Liver (tissue), 9 donors: ENCODE measurements around the gene ABLIM2. TPM values are rescaled to one million over a fixed set of nuclear protein-coding genes. Genes with fewer than 3 reads are reported as not detected.

Experiments
- DNase-seq: peaks from one replicate; pipeline ENCODE4 v3.0.0-alpha.2; 2017; ENCODE audit warnings: low spot score
- H3K27ac ChIP-seq, 2 donors: one replicate each; pipeline ENCODE4 v1.7.0; 2013; ENCODE audit warnings: inconsistent platforms in 2 of 2, low read length in 2 of 2, control low read depth in 1 of 2, low read depth in 1 of 2, mild to moderate bottlenecking in 1 of 2
- H3K27me3 ChIP-seq, 4 donors: one replicate each; pipeline versions ENCODE4 v1.6.1 to v1.7.0; 2013; ENCODE audit warnings: low read length in 3 of 4, inconsistent platforms in 1 of 4, mild to moderate bottlenecking in 1 of 4, moderate library complexity in 1 of 4; ENCODE audit not compliant: control insufficient read depth in 4 of 4, insufficient read depth in 4 of 4
- H3K36me3 ChIP-seq, 4 donors: one replicate each; pipeline versions ENCODE4 v1.6.1 to v1.7.0; 2013; ENCODE audit warnings: low read length in 3 of 4, mild to moderate bottlenecking in 3 of 4, low read depth in 1 of 4, moderate library complexity in 1 of 4; ENCODE audit not compliant: control insufficient read depth in 4 of 4, insufficient read depth in 3 of 4
- H3K4me1 ChIP-seq, 4 donors: one replicate each; pipeline versions ENCODE4 v1.6.1 to v1.7.0; 2013; ENCODE audit warnings: low read length in 3 of 4, mild to moderate bottlenecking in 3 of 4, moderate library complexity in 1 of 4; ENCODE audit not compliant: control insufficient read depth in 4 of 4, insufficient read depth in 4 of 4
- H3K4me3 ChIP-seq, 3 donors: one replicate each; pipeline versions ENCODE4 v1.6.1 to v1.7.0; 2013; ENCODE audit warnings: low read length in 3 of 3, control low read depth in 1 of 3, low read depth in 1 of 3, mild to moderate bottlenecking in 1 of 3
- H3K9ac ChIP-seq, 2 donors: one replicate each; pipeline ENCODE4 v1.7.0; 2013; ENCODE audit warnings: low read length in 2 of 2, mild to moderate bottlenecking in 2 of 2, moderate library complexity in 2 of 2, control low read depth in 1 of 2, low read depth in 1 of 2
- H3K9me3 ChIP-seq, 4 donors: one replicate each; pipeline versions ENCODE4 v1.6.1 to v1.7.0; 2013; ENCODE audit warnings: low read length in 3 of 4; ENCODE audit not compliant: control insufficient read depth in 4 of 4
- EGR1 ChIP-seq, 2 donors: IDR thresholded peaks; 2 replicates each; pipeline ENCODE4 v1.6.1; 2016 to 2018; ENCODE audit warnings: antibody characterized with exemption in 2 of 2, low read depth in 2 of 2
- FOXA1 ChIP-seq: IDR thresholded peaks from 2 replicates; pipeline ENCODE4 v1.6.1; 2016; ENCODE audit warnings: antibody characterized with exemption
- FOXA2 ChIP-seq: IDR thresholded peaks from 2 replicates; pipeline ENCODE4 v1.6.1; 2016; ENCODE audit warnings: antibody characterized with exemption
- GABPA ChIP-seq, 2 donors: IDR thresholded peaks in 1 of 2; conservative IDR thresholded peaks in 1 of 2; 2 replicates each; pipeline ENCODE4 v1.6.1; 2016; ENCODE audit warnings: antibody characterized with exemption in 2 of 2, mild to moderate bottlenecking in 1 of 2, moderate library complexity in 1 of 2
- HNF4A ChIP-seq, 2 donors: conservative IDR thresholded peaks; 2 replicates each; pipeline ENCODE4 v1.6.1; 2016; ENCODE audit warnings: antibody characterized with exemption in 2 of 2, mild to moderate bottlenecking in 2 of 2
- HNF4G ChIP-seq: IDR thresholded peaks from 2 replicates; pipeline ENCODE4 v1.6.1; 2016; ENCODE audit warnings: antibody characterized with exemption
- JUND ChIP-seq, 2 donors: IDR thresholded peaks; 2 replicates each; pipeline ENCODE4 v1.6.1; 2016; ENCODE audit warnings: antibody characterized with exemption in 2 of 2
- NR2F2 ChIP-seq: IDR thresholded peaks from 2 replicates; pipeline ENCODE4 v1.6.1; 2016; ENCODE audit warnings: antibody characterized with exemption
- RAD21 ChIP-seq, 2 donors: IDR thresholded peaks; 2 replicates each; pipeline ENCODE4 v1.6.1; 2016; ENCODE audit warnings: antibody characterized with exemption in 2 of 2, mild to moderate bottlenecking in 2 of 2
- RXRA ChIP-seq, 2 donors: IDR thresholded peaks; 2 replicates each; pipeline ENCODE4 v1.6.1; 2017 to 2018; ENCODE audit warnings: antibody characterized with exemption in 2 of 2, mild to moderate bottlenecking in 1 of 2
- SP1 ChIP-seq: IDR thresholded peaks from 2 replicates; pipeline ENCODE4 v1.6.1; 2018; ENCODE audit warnings: antibody characterized with exemption, mild to moderate bottlenecking
- TAF1 ChIP-seq: conservative IDR thresholded peaks from 2 replicates; pipeline ENCODE4 v1.6.1; 2016; ENCODE audit warnings: antibody characterized with exemption, mild to moderate bottlenecking
- YY1 ChIP-seq: IDR thresholded peaks from 2 replicates; pipeline ENCODE4 v1.6.1; 2016; ENCODE audit warnings: antibody characterized with exemption, mild to moderate bottlenecking
- WGBS: extraction: QIAGEN DNeasy Blood & Tissue Kit; methylation state at CpG from one replicate; pipeline ENCODE4 v1.1.7; 2013; 5-methylcytosine and 5-hydroxymethylcytosine counted together
- polyA plus RNA-seq, 2 donors: library from polyadenylated mRNA; stranded (reverse) in 1 of 2; unstranded in 1 of 2; fragments of 200-250 nt in 1 of 2; fragments of >200 nt in 1 of 2; fragmentation: Nextera tagmentation in 1 of 2; extraction: Ambion mirVana in 1 of 2; gene quantifications; one replicate each; pipeline versions ENCODE4 v1.2.1 to v1.2.3, GENCODE V29; 2013 to 2015
- total RNA-seq, 2 donors: library from RNA; depleted of rRNA; stranded (reverse); fragments of >200 nt; gene quantifications; one replicate each; pipeline ENCODE4 v1.2.3, GENCODE V29; 2014
- TF ChIP-seq, protein P1 (sequence below): fragments of 150-350 bp; IDR thresholded peaks from 2 replicates; pipeline ENCODE4 v1.5.1; 2017; ENCODE audit warnings: improper control_type of control experiment, low read depth, low read length; ENCODE audit not compliant: missing input control
- TF ChIP-seq, protein P2 (sequence below): IDR thresholded peaks from 2 replicates; pipeline ENCODE4 v1.6.1; 2016; ENCODE audit warnings: antibody characterized with exemption
- TF ChIP-seq, protein P3 (sequence below): IDR thresholded peaks from 2 replicates; pipeline ENCODE4 v1.6.1; 2016; ENCODE audit warnings: antibody characterized with exemption
- TF ChIP-seq, protein P4 (sequence below): IDR thresholded peaks from 2 replicates; pipeline ENCODE4 v1.6.1; 2016; ENCODE audit warnings: antibody characterized with exemption, mild to moderate bottlenecking
- TF ChIP-seq, protein P5 (sequence below): IDR thresholded peaks from 2 replicates; pipeline ENCODE4 v1.6.1; 2016; ENCODE audit warnings: antibody characterized with exemption
- donor health status: healthy.
- donor health status: healthy.
- donor health status: healthy.
- donor health status: healthy.
- donor health status: healthy.

Gene ABLIM2
- total and polyA plus RNA-seq, 4 donors = 0.75 to 2.5 (median 0.93) TPM

DNA sequence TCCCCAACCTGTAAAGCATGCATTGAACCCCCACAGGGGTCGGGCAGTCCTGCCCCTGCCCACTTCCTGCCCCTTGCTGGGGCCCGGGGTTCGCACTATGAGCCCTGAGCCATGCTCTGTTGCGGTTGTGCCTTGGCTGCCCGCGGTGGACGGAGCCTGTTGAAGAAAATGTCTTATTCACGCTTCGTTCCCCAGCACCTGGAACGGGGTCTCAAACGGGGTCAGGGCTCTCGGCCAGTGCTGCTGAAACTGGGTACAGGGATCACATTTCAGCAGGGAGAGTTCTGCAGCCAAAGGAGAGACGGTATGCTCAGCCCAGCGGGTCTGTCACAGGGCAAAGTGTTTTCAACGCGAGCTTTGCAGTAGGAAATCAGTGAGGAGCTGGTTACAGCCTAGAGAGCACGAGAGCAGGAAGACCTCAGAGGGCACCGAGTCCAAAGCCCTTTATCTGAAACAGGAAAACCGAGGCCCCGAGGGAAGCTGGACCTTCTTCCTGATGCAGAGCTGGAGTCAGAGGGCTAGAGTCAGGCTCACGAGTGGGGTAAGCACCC is 172.6 kb downstream of the ABLIM2 start:
- H3K27ac ChIP-seq = no peak overlapping the region
- no peaks in the 10 kb centered on the region for H3K4me1 ChIP-seq
- no peak overlapping the region for H3K4me3 ChIP-seq
- no peaks in the 10 kb centered on the region for H3K9me3 ChIP-seq
- no peaks in the 10 kb centered on the region for H3K36me3 ChIP-seq
- no peak for DNase-seq
- 32% methylated on average over 21 of the region's 21 CpGs for WGBS
- no peak for TF ChIP-seq SP1
- TF ChIP-seq JUND (IDR thresholded peaks at IDR 0.05) = no peak
- TF ChIP-seq EGR1 (IDR thresholded peaks at IDR 0.05; ENCODE audit: low read depth in 2 of 2) = no peak
- no peak for TF ChIP-seq TAF1
- TF ChIP-seq HNF4A (conservative IDR thresholded peaks at IDR 0.05) = no peak
- TF ChIP-seq, protein P1, sequence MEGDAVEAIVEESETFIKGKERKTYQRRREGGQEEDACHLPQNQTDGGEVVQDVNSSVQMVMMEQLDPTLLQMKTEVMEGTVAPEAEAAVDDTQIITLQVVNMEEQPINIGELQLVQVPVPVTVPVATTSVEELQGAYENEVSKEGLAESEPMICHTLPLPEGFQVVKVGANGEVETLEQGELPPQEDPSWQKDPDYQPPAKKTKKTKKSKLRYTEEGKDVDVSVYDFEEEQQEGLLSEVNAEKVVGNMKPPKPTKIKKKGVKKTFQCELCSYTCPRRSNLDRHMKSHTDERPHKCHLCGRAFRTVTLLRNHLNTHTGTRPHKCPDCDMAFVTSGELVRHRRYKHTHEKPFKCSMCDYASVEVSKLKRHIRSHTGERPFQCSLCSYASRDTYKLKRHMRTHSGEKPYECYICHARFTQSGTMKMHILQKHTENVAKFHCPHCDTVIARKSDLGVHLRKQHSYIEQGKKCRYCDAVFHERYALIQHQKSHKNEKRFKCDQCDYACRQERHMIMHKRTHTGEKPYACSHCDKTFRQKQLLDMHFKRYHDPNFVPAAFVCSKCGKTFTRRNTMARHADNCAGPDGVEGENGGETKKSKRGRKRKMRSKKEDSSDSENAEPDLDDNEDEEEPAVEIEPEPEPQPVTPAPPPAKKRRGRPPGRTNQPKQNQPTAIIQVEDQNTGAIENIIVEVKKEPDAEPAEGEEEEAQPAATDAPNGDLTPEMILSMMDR = no peak
- TF ChIP-seq GABPA (IDR thresholded peaks at IDR 0.05 in 1 of 2, conservative IDR thresholded peaks at IDR 0.05 in 1 of 2) = no peak
- peak; percentile 82 for TF ChIP-seq NR2F2
- TF ChIP-seq HNF4G = no peak
- TF ChIP-seq FOXA2 = no peak
- TF ChIP-seq FOXA1 = no peak
- TF ChIP-seq, protein P2, sequence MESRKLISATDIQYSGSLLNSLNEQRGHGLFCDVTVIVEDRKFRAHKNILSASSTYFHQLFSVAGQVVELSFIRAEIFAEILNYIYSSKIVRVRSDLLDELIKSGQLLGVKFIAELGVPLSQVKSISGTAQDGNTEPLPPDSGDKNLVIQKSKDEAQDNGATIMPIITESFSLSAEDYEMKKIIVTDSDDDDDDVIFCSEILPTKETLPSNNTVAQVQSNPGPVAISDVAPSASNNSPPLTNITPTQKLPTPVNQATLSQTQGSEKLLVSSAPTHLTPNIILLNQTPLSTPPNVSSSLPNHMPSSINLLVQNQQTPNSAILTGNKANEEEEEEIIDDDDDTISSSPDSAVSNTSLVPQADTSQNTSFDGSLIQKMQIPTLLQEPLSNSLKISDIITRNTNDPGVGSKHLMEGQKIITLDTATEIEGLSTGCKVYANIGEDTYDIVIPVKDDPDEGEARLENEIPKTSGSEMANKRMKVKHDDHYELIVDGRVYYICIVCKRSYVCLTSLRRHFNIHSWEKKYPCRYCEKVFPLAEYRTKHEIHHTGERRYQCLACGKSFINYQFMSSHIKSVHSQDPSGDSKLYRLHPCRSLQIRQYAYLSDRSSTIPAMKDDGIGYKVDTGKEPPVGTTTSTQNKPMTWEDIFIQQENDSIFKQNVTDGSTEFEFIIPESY = no peak
- TF ChIP-seq RXRA (IDR thresholded peaks at IDR 0.05) = no peak
- peak in 1 of 2 donors; percentile 31 for TF ChIP-seq RAD21 (IDR thresholded peaks at IDR 0.05)
- H3K27me3 ChIP-seq = no peaks in the 10 kb centered on the region
- H3K9ac ChIP-seq = no peak overlapping the region

DNA sequence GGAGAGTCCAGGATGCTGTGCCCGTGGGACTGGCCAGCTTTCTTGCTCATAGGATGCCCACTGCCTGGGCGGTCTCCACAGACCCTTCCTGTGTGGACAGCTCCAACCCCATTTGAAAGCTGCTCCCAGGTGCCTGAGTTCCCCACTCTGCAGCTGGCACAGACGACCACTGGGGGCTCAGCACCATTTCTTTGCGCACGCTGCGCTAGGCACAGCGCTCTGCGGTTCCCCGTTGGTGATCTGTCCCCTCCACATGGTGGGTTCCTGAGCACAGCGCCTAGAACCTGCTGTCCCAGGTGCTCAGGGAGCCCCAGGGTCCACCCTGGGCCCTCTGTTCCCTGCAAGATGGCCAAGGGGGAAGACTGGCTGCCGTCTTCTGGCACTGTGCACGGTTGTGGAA is 173.5 kb downstream of the ABLIM2 start:
- Histone ChIP-seq H3K9me3 (no peaks in the 10 kb centered on the region), H3K27ac (no peak overlapping the region), H3K36me3 (no peaks in the 10 kb centered on the region), H3K9ac (no peak overlapping the region), H3K4me3 (no peak overlapping the region), H3K27me3 (no peaks in the 10 kb centered on the region), H3K4me1 (no peaks in the 10 kb centered on the region)
- no peak for DNase-seq
- WGBS = 89% methylated on average over 12 of the region's 12 CpGs
- no peak for TF ChIP-seq TAF1
- TF ChIP-seq RAD21 (IDR thresholded peaks at IDR 0.05) = no peak
- no peak for TF ChIP-seq RXRA (IDR thresholded peaks at IDR 0.05)
- TF ChIP-seq YY1 = no peak
- TF ChIP-seq, protein P1 = no peak
- TF ChIP-seq, protein P2 = no peak
- TF ChIP-seq, protein P3, sequence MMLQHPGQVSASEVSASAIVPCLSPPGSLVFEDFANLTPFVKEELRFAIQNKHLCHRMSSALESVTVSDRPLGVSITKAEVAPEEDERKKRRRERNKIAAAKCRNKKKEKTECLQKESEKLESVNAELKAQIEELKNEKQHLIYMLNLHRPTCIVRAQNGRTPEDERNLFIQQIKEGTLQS = no peak
- no peak for TF ChIP-seq SP1
- TF ChIP-seq FOXA2 = no peak
- no peak for TF ChIP-seq NR2F2
- TF ChIP-seq HNF4G = no peak
- TF ChIP-seq, protein P4, sequence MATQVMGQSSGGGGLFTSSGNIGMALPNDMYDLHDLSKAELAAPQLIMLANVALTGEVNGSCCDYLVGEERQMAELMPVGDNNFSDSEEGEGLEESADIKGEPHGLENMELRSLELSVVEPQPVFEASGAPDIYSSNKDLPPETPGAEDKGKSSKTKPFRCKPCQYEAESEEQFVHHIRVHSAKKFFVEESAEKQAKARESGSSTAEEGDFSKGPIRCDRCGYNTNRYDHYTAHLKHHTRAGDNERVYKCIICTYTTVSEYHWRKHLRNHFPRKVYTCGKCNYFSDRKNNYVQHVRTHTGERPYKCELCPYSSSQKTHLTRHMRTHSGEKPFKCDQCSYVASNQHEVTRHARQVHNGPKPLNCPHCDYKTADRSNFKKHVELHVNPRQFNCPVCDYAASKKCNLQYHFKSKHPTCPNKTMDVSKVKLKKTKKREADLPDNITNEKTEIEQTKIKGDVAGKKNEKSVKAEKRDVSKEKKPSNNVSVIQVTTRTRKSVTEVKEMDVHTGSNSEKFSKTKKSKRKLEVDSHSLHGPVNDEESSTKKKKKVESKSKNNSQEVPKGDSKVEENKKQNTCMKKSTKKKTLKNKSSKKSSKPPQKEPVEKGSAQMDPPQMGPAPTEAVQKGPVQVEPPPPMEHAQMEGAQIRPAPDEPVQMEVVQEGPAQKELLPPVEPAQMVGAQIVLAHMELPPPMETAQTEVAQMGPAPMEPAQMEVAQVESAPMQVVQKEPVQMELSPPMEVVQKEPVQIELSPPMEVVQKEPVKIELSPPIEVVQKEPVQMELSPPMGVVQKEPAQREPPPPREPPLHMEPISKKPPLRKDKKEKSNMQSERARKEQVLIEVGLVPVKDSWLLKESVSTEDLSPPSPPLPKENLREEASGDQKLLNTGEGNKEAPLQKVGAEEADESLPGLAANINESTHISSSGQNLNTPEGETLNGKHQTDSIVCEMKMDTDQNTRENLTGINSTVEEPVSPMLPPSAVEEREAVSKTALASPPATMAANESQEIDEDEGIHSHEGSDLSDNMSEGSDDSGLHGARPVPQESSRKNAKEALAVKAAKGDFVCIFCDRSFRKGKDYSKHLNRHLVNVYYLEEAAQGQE = no peak
- no peak for TF ChIP-seq HNF4A (conservative IDR thresholded peaks at IDR 0.05)
- no peak for TF ChIP-seq GABPA (IDR thresholded peaks at IDR 0.05 in 1 of 2, conservative IDR thresholded peaks at IDR 0.05 in 1 of 2)
- no peak for TF ChIP-seq EGR1 (IDR thresholded peaks at IDR 0.05; ENCODE audit: low read depth in 2 of 2)
- no peak for TF ChIP-seq FOXA1
- TF ChIP-seq, protein P5, sequence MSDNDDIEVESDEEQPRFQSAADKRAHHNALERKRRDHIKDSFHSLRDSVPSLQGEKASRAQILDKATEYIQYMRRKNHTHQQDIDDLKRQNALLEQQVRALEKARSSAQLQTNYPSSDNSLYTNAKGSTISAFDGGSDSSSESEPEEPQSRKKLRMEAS = no peak
- no peak for TF ChIP-seq JUND (IDR thresholded peaks at IDR 0.05)
